ENCODE data around the gene AVPR2.

AVPR2 gene

GRCh38 chrX:153909024-153909979, 4.8 kb downstream of the AVPR2 start:
- H3K27ac Mint-ChIP-seq, result no peak overlapping the region
- H3K36me3 Mint-ChIP-seq (ENCODE audit: low read depth), result no peaks in the 10 kb centered on the region
- H3K4me1 Mint-ChIP-seq, result no peaks in the 10 kb centered on the region
- H3K4me3 Mint-ChIP-seq, result no peak overlapping the region
- no peaks in the 10 kb centered on the region for H3K27me3 Mint-ChIP-seq (ENCODE audit: low read depth)
- H3K9me3 Mint-ChIP-seq, result peaks cover 9% of the 10 kb centered on the region
- no peak for TF ChIP-seq CTCF (IDR thresholded peaks at IDR 0.05; ENCODE audit: unreplicated experiment in 3 of 3)

GRCh38 chrX:153909980-153910360, 5.5 kb downstream of the AVPR2 start:
- no peaks in the 10 kb centered on the region for H3K27me3 Mint-ChIP-seq (ENCODE audit: low read depth)
- H3K4me1 Mint-ChIP-seq, result no peaks in the 10 kb centered on the region
- H3K36me3 Mint-ChIP-seq (ENCODE audit: low read depth), result no peaks in the 10 kb centered on the region
- no peak for TF ChIP-seq CTCF (IDR thresholded peaks at IDR 0.05; ENCODE audit: unreplicated experiment in 3 of 3)
- H3K4me3 Mint-ChIP-seq, result no peak overlapping the region
- no peak overlapping the region for H3K27ac Mint-ChIP-seq
- H3K9me3 Mint-ChIP-seq, result peaks cover 15% of the 10 kb centered on the region

- H3K4me1 Mint-ChIP-seq, result no peaks in the 10 kb centered on the region
- H3K27me3 Mint-ChIP-seq (ENCODE audit: low read depth), result no peaks in the 10 kb centered on the region
- no peak overlapping the region for H3K27ac Mint-ChIP-seq
- H3K4me3 Mint-ChIP-seq, result no peak overlapping the region
- no peaks in the 10 kb centered on the region for H3K36me3 Mint-ChIP-seq (ENCODE audit: low read depth)
- TF ChIP-seq CTCF (IDR thresholded peaks at IDR 0.05; ENCODE audit: unreplicated experiment in 3 of 3), result no peak
- peaks cover 15% of the 10 kb centered on the region for H3K9me3 Mint-ChIP-seq
These were observed 6.0 kb downstream of the AVPR2 start for GRCh38 chrX:153910446-153910845.

- H3K4me3 Mint-ChIP-seq, result no peak overlapping the region
These were observed 7.3 kb downstream of the AVPR2 start for GRCh38 chrX:153911798-153912197.

GRCh38 chrX:153913211-153913610, 8.7 kb downstream of the AVPR2 start:
- no peak overlapping the region for H3K4me3 Mint-ChIP-seq
- H3K27ac Mint-ChIP-seq, result no peak overlapping the region
- no peaks in the 10 kb centered on the region for H3K27me3 Mint-ChIP-seq (ENCODE audit: low read depth)
- no peaks in the 10 kb centered on the region for H3K4me1 Mint-ChIP-seq
- no peaks in the 10 kb centered on the region for H3K36me3 Mint-ChIP-seq (ENCODE audit: low read depth)
- no peak for TF ChIP-seq CTCF (IDR thresholded peaks at IDR 0.05; ENCODE audit: unreplicated experiment in 3 of 3)
- peaks cover 23% of the 10 kb centered on the region for H3K9me3 Mint-ChIP-seq

More at GRCh38 chrX:153911798-153912197, 7.3 kb downstream of the AVPR2 start:
- no peak for TF ChIP-seq CTCF (IDR thresholded peaks at IDR 0.05; ENCODE audit: unreplicated experiment in 3 of 3)
- peaks cover 17% of the 10 kb centered on the region for H3K9me3 Mint-ChIP-seq
- H3K27me3 Mint-ChIP-seq (ENCODE audit: low read depth), result no peaks in the 10 kb centered on the region
- no peaks in the 10 kb centered on the region for H3K36me3 Mint-ChIP-seq (ENCODE audit: low read depth)
- H3K27ac Mint-ChIP-seq, result no peak overlapping the region
- H3K4me1 Mint-ChIP-seq, result no peaks in the 10 kb centered on the region

GRCh38 chrX:153913701-153914100, 9.2 kb downstream of the AVPR2 start:
- Mint-ChIP-seq H3K27me3 (ENCODE audit: low read depth) (no peaks in the 10 kb centered on the region), H3K4me3 (no peak overlapping the region), H3K27ac (no peak overlapping the region), H3K4me1 (no peaks in the 10 kb centered on the region), H3K36me3 (ENCODE audit: low read depth) (no peaks in the 10 kb centered on the region), H3K9me3 (peaks cover 23% of the 10 kb centered on the region)
- no peak for TF ChIP-seq CTCF (IDR thresholded peaks at IDR 0.05; ENCODE audit: unreplicated experiment in 3 of 3)

Data from nephron (organoid).